GM23338 (cell line): ENCODE results near the gene ADAMTS19. TPM values are rescaled to one million over a fixed set of nuclear protein-coding genes. Genes with fewer than 3 reads are reported as not detected.

ENCODE experiments used
- ATAC-seq: fragments of 200-7000 bp; cut with Tn5 transposase; 3 replicates; pipeline ENCODE4 v1.9.1; 2020
- DNase-seq: peaks from one replicate; pipeline ENCODE4 v3.0.0-alpha.2; 2015; ENCODE audit warnings: low spot score
- H2AFZ ChIP-seq: fragments of 200-600 bp; sonication (generic); 2 replicates; pipeline ENCODE4 v1.8.0; 2016; ENCODE audit warnings: antibody characterized with exemption, mild to moderate bottlenecking, moderate library complexity
- H3F3A ChIP-seq: fragments of 200-600 bp; sonication (generic); replicated peaks from 2 replicates; pipeline ENCODE4 v1.8.0; 2017; ENCODE audit warnings: antibody characterized with exemption, mixed run types, low read depth
- H3K27ac ChIP-seq: fragments of 200-600 bp; sonication (generic); 2 replicates; pipeline ENCODE4 v1.6.1; 2016; ENCODE audit warnings: low read depth
- H3K27me3 ChIP-seq: fragments of 200-600 bp; sonication (generic); 2 replicates; pipeline ENCODE4 v1.8.0; 2016; ENCODE audit warnings: mild to moderate bottlenecking, mixed run types, moderate library complexity; ENCODE audit not compliant: insufficient read depth
- H3K36me3 ChIP-seq: fragments of 200-600 bp; sonication (generic); 2 replicates; pipeline ENCODE4 v1.8.0; 2016; ENCODE audit warnings: mild to moderate bottlenecking; ENCODE audit not compliant: insufficient read depth
- H3K4me1 ChIP-seq: fragments of 200-600 bp; sonication (generic); 2 replicates; pipeline ENCODE4 v1.8.0; 2016; ENCODE audit warnings: mild to moderate bottlenecking, moderate library complexity; ENCODE audit not compliant: insufficient read depth
- H3K4me2 ChIP-seq: fragments of 200-600 bp; sonication (generic); 2 replicates; pipeline ENCODE4 v1.7.1; 2017; ENCODE audit warnings: mixed run types
- H3K4me3 ChIP-seq: fragments of 200-600 bp; sonication (generic); 2 replicates; pipeline ENCODE4 v1.6.1; 2016; ENCODE audit warnings: mixed run types
- H3K79me2 ChIP-seq: fragments of 200-600 bp; sonication (generic); replicated peaks from 2 replicates; pipeline ENCODE4 v1.8.0; 2017; ENCODE audit warnings: mild to moderate bottlenecking; ENCODE audit not compliant: insufficient read depth
- H3K9me2 ChIP-seq: fragments of 200-600 bp; sonication (generic); 2 replicates; pipeline ENCODE4 v1.8.0; 2017; ENCODE audit not compliant: insufficient read depth
- H4K20me1 ChIP-seq: fragments of 200-600 bp; sonication (generic); replicated peaks from 2 replicates; pipeline ENCODE4 v1.8.0; 2017; ENCODE audit warnings: mild to moderate bottlenecking; ENCODE audit not compliant: insufficient read depth
- H3K27ac Mint-ChIP-seq: 2 replicates; pipeline ENCODE4 v1.8.0; 2020; ENCODE audit warnings: inconsistent platforms, mild to moderate bottlenecking, moderate library complexity, mixed read lengths
- H3K27me3 Mint-ChIP-seq: 3 replicates; pipeline ENCODE4 v1.8.0; 2022; ENCODE audit warnings: low read depth, mild to moderate bottlenecking, moderate library complexity, mixed read lengths, inconsistent platforms; ENCODE audit not compliant: insufficient read depth, poor library complexity
- H3K36me3 Mint-ChIP-seq: 3 replicates; pipeline ENCODE4 v1.8.0; 2021; ENCODE audit warnings: low read depth, mild to moderate bottlenecking, inconsistent platforms, moderate library complexity, mixed read lengths
- H3K4me1 Mint-ChIP-seq: 3 replicates; pipeline ENCODE4 v1.8.0; 2020; ENCODE audit warnings: mild to moderate bottlenecking, inconsistent platforms, mixed read lengths
- H3K4me3 Mint-ChIP-seq: 3 replicates; pipeline ENCODE4 v1.8.0; 2021; ENCODE audit warnings: moderate library complexity, mild to moderate bottlenecking, inconsistent platforms, mixed read lengths
- H3K9me3 Mint-ChIP-seq: 3 replicates; pipeline ENCODE4 v1.8.0; 2020; ENCODE audit warnings: moderate library complexity, mild to moderate bottlenecking, inconsistent platforms, mixed read lengths
- CREB1 ChIP-seq: fragments of 250-450 bp; sonication (Bioruptor Pico); IDR thresholded peaks from 2 replicates; pipeline ENCODE4 v1.5.0; 2020; ENCODE audit warnings: low read depth, mild to moderate bottlenecking, moderate library complexity
- EZH2 ChIP-seq: fragments of 200-600 bp; sonication (generic); IDR thresholded peaks from one replicate; pipeline ENCODE4 v1.8.0; 2017; ENCODE audit warnings: antibody characterized with exemption, mild to moderate bottlenecking, low read depth; ENCODE audit not compliant: unreplicated experiment
- EZH2phosphoT487 ChIP-seq: fragments of 200-600 bp; sonication (generic); IDR thresholded peaks from one replicate; pipeline ENCODE4 v1.8.1; 2018; ENCODE audit warnings: antibody characterized with exemption; ENCODE audit not compliant: unreplicated experiment
- JUNB ChIP-seq: IDR thresholded peaks from one replicate; pipeline ENCODE4 v1.6.1; 2016; ENCODE audit warnings: antibody characterized with exemption; ENCODE audit not compliant: unreplicated experiment
- NANOG ChIP-seq: IDR thresholded peaks from 2 replicates; pipeline ENCODE4 v1.6.1; 2016; ENCODE audit warnings: antibody characterized with exemption, borderline replicate concordance
- POLR2AphosphoS5 ChIP-seq: IDR thresholded peaks from 2 replicates; pipeline ENCODE4 v1.6.1; 2016; ENCODE audit warnings: antibody characterized with exemption, low read depth
- STAT1 ChIP-seq: IDR thresholded peaks from one replicate; pipeline ENCODE4 v1.6.1; 2016; ENCODE audit warnings: antibody characterized with exemption; ENCODE audit not compliant: unreplicated experiment
- ZNF114 ChIP-seq: fragments of 250-450 bp; sonication (Bioruptor Pico); IDR thresholded peaks from 2 replicates; pipeline ENCODE4 v1.5.0; 2020; ENCODE audit warnings: mild to moderate bottlenecking, moderate library complexity
- ZNF331 ChIP-seq: fragments of 250-450 bp; sonication (Bioruptor Pico); IDR thresholded peaks from 2 replicates; pipeline ENCODE4 v1.5.0; 2020; ENCODE audit warnings: low read depth, mild to moderate bottlenecking, moderate library complexity
- polyA plus RNA-seq: library from polyadenylated mRNA; unstranded; fragments of >200 nt; fragmentation: Nextera tagmentation; extraction: Ambion mirVana; gene quantifications from 2 replicates; pipeline ENCODE4 v1.2.1, GENCODE V29; 2016
- total RNA-seq: library from RNA; depleted of rRNA; stranded (reverse); fragments of >200 nt; shearing (Covaris generic); gene quantifications from 2 replicates; pipeline ENCODE4 v1.2.3, GENCODE V29; 2014
- TF ChIP-seq, protein P1 (sequence below): IDR thresholded peaks from one replicate; pipeline ENCODE4 v1.6.1; 2018; ENCODE audit warnings: antibody characterized with exemption; ENCODE audit not compliant: unreplicated experiment
- TF ChIP-seq, protein P2 (sequence below), 2 experiments: fragments of 200-600 bp in 1 of 2; sonication (generic) in 1 of 2; conservative IDR thresholded peaks; 2 replicates each; pipeline versions ENCODE4 v1.5.1 to v1.6.1; 2016 to 2017; ENCODE audit warnings: antibody characterized with exemption in 2 of 2, low read depth in 2 of 2, mild to moderate bottlenecking in 2 of 2, moderate library complexity in 1 of 2
- TF ChIP-seq, protein P3 (sequence below): fragments of 250-450 bp; sonication (Bioruptor Pico); IDR thresholded peaks from 2 replicates; pipeline ENCODE4 v1.5.0; 2020; ENCODE audit warnings: mild to moderate bottlenecking, moderate library complexity
- TF ChIP-seq, protein P4 (sequence below): IDR thresholded peaks from 2 replicates; pipeline ENCODE4 v1.6.1; 2016; ENCODE audit warnings: antibody characterized with exemption

The ADAMTS19 gene
- total and polyA plus RNA-seq, 2 experiments from 2014 or later = 6.0 to 27.4 TPM

DNA sequence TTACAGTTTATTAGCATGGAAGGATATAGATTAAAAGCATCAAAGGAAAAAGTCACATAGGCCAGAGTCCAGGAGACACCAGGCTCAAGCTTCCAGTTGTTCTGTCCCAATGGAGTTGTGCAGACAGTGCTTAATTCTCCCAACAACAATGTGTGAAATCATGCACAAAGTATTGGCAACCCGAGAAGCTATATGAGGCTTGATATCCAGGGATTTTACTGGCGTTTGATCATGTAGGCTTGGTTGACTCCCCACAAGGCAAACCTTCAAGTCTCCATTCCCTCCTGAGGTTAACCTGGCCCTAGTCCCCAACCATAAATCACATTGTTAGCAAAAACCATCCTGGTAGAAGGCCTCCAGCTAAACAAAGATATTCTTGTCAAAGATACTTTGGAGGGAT is 141.5 kb downstream of the ADAMTS19 start:
- no peak for DNase-seq
- no peaks in the 10 kb centered on the region for H3K79me2 ChIP-seq
- H3K4me3 Mint-ChIP-seq = no peak overlapping the region
- H3K4me1 ChIP-seq = no peaks in the 10 kb centered on the region
- no peak overlapping the region for H3K4me2 ChIP-seq
- H3F3A ChIP-seq = no peaks in the 10 kb centered on the region
- H3K27ac ChIP-seq = no peak overlapping the region
- H3K9me3 Mint-ChIP-seq = no peaks in the 10 kb centered on the region
- no peaks in the 10 kb centered on the region for H3K4me1 Mint-ChIP-seq
- H3K27me3 ChIP-seq = no peaks in the 10 kb centered on the region
- 0 out of 3 replicates have a peak, but pooled peaks cover 2% of the 10 kb centered on the region for H3K36me3 Mint-ChIP-seq
- H3K27me3 Mint-ChIP-seq = no peaks in the 10 kb centered on the region
- ATAC-seq = no peak
- H2AFZ ChIP-seq = no peak overlapping the region
- H3K27ac Mint-ChIP-seq = no peak overlapping the region
- H3K36me3 ChIP-seq = no peaks in the 10 kb centered on the region
- no peaks in the 10 kb centered on the region for H3K9me2 ChIP-seq
- TF ChIP-seq STAT1 (no peak), ZNF114 (no peak), EZH2phosphoT487 (no peak), CREB1 (CRISPR knock-in tag) (no peak), JUNB (no peak), POLR2AphosphoS5 (no peak), ZNF331 (no peak), EZH2 (no peak), NANOG (no peak)
- TF ChIP-seq, protein P1, sequence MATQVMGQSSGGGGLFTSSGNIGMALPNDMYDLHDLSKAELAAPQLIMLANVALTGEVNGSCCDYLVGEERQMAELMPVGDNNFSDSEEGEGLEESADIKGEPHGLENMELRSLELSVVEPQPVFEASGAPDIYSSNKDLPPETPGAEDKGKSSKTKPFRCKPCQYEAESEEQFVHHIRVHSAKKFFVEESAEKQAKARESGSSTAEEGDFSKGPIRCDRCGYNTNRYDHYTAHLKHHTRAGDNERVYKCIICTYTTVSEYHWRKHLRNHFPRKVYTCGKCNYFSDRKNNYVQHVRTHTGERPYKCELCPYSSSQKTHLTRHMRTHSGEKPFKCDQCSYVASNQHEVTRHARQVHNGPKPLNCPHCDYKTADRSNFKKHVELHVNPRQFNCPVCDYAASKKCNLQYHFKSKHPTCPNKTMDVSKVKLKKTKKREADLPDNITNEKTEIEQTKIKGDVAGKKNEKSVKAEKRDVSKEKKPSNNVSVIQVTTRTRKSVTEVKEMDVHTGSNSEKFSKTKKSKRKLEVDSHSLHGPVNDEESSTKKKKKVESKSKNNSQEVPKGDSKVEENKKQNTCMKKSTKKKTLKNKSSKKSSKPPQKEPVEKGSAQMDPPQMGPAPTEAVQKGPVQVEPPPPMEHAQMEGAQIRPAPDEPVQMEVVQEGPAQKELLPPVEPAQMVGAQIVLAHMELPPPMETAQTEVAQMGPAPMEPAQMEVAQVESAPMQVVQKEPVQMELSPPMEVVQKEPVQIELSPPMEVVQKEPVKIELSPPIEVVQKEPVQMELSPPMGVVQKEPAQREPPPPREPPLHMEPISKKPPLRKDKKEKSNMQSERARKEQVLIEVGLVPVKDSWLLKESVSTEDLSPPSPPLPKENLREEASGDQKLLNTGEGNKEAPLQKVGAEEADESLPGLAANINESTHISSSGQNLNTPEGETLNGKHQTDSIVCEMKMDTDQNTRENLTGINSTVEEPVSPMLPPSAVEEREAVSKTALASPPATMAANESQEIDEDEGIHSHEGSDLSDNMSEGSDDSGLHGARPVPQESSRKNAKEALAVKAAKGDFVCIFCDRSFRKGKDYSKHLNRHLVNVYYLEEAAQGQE = no peak
- TF ChIP-seq, protein P2, sequence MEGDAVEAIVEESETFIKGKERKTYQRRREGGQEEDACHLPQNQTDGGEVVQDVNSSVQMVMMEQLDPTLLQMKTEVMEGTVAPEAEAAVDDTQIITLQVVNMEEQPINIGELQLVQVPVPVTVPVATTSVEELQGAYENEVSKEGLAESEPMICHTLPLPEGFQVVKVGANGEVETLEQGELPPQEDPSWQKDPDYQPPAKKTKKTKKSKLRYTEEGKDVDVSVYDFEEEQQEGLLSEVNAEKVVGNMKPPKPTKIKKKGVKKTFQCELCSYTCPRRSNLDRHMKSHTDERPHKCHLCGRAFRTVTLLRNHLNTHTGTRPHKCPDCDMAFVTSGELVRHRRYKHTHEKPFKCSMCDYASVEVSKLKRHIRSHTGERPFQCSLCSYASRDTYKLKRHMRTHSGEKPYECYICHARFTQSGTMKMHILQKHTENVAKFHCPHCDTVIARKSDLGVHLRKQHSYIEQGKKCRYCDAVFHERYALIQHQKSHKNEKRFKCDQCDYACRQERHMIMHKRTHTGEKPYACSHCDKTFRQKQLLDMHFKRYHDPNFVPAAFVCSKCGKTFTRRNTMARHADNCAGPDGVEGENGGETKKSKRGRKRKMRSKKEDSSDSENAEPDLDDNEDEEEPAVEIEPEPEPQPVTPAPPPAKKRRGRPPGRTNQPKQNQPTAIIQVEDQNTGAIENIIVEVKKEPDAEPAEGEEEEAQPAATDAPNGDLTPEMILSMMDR (conservative IDR thresholded peaks at IDR 0.05; ENCODE audit: low read depth in 2 of 2) = no peak
- TF ChIP-seq, protein P3, sequence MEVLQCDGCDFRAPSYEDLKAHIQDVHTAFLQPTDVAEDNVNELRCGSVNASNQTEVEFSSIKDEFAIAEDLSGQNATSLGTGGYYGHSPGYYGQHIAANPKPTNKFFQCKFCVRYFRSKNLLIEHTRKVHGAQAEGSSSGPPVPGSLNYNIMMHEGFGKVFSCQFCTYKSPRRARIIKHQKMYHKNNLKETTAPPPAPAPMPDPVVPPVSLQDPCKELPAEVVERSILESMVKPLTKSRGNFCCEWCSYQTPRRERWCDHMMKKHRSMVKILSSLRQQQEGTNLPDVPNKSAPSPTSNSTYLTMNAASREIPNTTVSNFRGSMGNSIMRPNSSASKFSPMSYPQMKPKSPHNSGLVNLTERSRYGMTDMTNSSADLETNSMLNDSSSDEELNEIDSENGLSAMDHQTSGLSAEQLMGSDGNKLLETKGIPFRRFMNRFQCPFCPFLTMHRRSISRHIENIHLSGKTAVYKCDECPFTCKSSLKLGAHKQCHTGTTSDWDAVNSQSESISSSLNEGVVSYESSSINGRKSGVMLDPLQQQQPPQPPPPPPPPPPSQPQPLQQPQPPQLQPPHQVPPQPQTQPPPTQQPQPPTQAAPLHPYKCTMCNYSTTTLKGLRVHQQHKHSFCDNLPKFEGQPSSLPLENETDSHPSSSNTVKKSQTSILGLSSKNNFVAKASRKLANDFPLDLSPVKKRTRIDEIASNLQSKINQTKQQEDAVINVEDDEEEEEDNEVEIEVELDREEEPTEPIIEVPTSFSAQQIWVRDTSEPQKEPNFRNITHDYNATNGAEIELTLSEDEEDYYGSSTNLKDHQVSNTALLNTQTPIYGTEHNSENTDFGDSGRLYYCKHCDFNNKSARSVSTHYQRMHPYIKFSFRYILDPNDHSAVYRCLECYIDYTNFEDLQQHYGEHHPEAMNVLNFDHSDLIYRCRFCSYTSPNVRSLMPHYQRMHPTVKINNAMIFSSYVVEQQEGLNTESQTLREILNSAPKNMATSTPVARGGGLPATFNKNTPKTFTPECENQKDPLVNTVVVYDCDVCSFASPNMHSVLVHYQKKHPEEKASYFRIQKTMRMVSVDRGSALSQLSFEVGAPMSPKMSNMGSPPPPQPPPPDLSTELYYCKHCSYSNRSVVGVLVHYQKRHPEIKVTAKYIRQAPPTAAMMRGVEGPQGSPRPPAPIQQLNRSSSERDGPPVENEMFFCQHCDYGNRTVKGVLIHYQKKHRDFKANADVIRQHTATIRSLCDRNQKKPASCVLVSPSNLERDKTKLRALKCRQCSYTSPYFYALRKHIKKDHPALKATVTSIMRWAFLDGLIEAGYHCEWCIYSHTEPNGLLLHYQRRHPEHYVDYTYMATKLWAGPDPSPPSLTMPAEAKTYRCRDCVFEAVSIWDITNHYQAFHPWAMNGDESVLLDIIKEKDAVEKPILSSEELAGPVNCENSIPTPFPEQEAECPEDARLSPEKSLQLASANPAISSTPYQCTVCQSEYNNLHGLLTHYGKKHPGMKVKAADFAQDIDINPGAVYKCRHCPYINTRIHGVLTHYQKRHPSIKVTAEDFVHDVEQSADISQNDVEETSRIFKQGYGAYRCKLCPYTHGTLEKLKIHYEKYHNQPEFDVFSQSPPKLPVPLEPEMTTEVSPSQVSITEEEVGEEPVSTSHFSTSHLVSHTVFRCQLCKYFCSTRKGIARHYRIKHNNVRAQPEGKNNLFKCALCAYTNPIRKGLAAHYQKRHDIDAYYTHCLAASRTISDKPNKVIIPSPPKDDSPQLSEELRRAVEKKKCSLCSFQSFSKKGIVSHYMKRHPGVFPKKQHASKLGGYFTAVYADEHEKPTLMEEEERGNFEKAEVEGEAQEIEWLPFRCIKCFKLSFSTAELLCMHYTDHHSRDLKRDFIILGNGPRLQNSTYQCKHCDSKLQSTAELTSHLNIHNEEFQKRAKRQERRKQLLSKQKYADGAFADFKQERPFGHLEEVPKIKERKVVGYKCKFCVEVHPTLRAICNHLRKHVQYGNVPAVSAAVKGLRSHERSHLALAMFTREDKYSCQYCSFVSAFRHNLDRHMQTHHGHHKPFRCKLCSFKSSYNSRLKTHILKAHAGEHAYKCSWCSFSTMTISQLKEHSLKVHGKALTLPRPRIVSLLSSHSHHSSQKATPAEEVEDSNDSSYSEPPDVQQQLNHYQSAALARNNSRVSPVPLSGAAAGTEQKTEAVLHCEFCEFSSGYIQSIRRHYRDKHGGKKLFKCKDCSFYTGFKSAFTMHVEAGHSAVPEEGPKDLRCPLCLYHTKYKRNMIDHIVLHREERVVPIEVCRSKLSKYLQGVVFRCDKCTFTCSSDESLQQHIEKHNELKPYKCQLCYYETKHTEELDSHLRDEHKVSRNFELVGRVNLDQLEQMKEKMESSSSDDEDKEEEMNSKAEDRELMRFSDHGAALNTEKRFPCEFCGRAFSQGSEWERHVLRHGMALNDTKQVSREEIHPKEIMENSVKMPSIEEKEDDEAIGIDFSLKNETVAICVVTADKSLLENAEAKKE (CRISPR knock-in tag) = no peak
- TF ChIP-seq, protein P4, sequence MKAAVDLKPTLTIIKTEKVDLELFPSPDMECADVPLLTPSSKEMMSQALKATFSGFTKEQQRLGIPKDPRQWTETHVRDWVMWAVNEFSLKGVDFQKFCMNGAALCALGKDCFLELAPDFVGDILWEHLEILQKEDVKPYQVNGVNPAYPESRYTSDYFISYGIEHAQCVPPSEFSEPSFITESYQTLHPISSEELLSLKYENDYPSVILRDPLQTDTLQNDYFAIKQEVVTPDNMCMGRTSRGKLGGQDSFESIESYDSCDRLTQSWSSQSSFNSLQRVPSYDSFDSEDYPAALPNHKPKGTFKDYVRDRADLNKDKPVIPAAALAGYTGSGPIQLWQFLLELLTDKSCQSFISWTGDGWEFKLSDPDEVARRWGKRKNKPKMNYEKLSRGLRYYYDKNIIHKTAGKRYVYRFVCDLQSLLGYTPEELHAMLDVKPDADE = no peak
- H4K20me1 ChIP-seq = no peaks in the 10 kb centered on the region; the same call in 1 of the 2 replicates
- no peak overlapping the region for H3K4me3 ChIP-seq
